GM12878 (cell line): ENCODE results near the gene NTPCR. TPM values are rescaled to one million over a fixed set of nuclear protein-coding genes. Genes with fewer than 3 reads are reported as not detected.

ENCODE experiments used
- ATAC-seq: fragments of 200-7000 bp; cut with Tn5 transposase; 3 replicates; pipeline ENCODE4 v1.9.1; 2020; ENCODE audit warnings: mild to moderate bottlenecking, moderate library complexity
- BruUV-seq: library from RNA; stranded (reverse); fragments of 400-500 nt; replicated peaks from 2 replicates; lab custom pipeline; 2021; lab: Mats Ljungman, UMichigan
- CTCF ChIA-PET: fragments of 300-600 bp; sonication (Branson Sonifier 250); formaldehyde crosslinking; extraction: SDS; loops from one replicate; lab custom pipeline; 2021; ENCODE audit warnings: inconsistent platforms; lab: Yijun Ruan, JAX
- POLR2A ChIA-PET: fragments of 350-600 bp; formaldehyde crosslinking; extraction: SDS; loops from one replicate; lab custom pipeline; 2021; ENCODE audit warnings: inconsistent platforms; lab: Charles Lee
- RAD21 ChIA-PET: fragments of 300-600 bp; sonication (Branson Sonifier 250); formaldehyde crosslinking; loops from one replicate; lab custom pipeline; 2023; ENCODE audit warnings: antibody characterized with exemption; ENCODE audit not compliant: unreplicated experiment; lab: Charles Lee
- SMC1A ChIA-PET: fragments of 300-600 bp; sonication (Branson Sonifier 250); formaldehyde crosslinking; loops from one replicate; lab custom pipeline; 2023; ENCODE audit not compliant: unreplicated experiment, uncharacterized antibody; lab: Charles Lee
- DNase-seq: peaks from one replicate; pipeline ENCODE4 v3.0.0-alpha.2; 2011; ENCODE audit warnings: low read depth, low spot score
- FAIRE-seq: peaks from 3 replicates; lab custom pipeline; 2011; peaks lifted over from hg19 to GRCh38; lab: Jason Lieb, UNC
- H2AFZ ChIP-seq: 2 replicates; pipeline ENCODE4 v1.6.0; 2011; ENCODE audit warnings: low read depth, low read length, control low read depth; ENCODE audit not compliant: control insufficient read depth
- H3K27ac ChIP-seq: 2 replicates; pipeline ENCODE4 v1.5.1; 2011; ENCODE audit warnings: control low read depth; ENCODE audit not compliant: control insufficient read depth, insufficient read depth
- H3K27me3 ChIP-seq, 2 experiments: replicated peaks in 1 of 2; 2 replicates each; pipeline versions ENCODE4 v1.6.0 to v1.6.1; 2011; ENCODE audit warnings: low read length in 1 of 2; ENCODE audit not compliant: control insufficient read depth in 2 of 2, insufficient read depth in 2 of 2
- H3K36me3 ChIP-seq, 2 experiments: 2 replicates each; pipeline ENCODE4 v1.5.1; 2011; ENCODE audit warnings: low read length in 1 of 2; ENCODE audit not compliant: control insufficient read depth in 2 of 2, insufficient read depth in 2 of 2
- H3K4me1 ChIP-seq: 2 replicates; pipeline ENCODE4 v1.6.1; 2011; ENCODE audit warnings: mild to moderate bottlenecking, low read length, moderate library complexity, mixed read lengths; ENCODE audit not compliant: control insufficient read depth, insufficient read depth
- H3K4me2 ChIP-seq: 2 replicates; pipeline ENCODE4 v1.6.0; 2011; ENCODE audit warnings: control low read depth; ENCODE audit not compliant: control insufficient read depth, insufficient read depth
- H3K4me3 ChIP-seq: fragments of 200-600 bp; sonication (generic); 2 replicates; pipeline ENCODE4 v1.5.1; 2016
- H3K79me2 ChIP-seq: 2 replicates; pipeline ENCODE4 v1.6.0; 2011; ENCODE audit warnings: low read length; ENCODE audit not compliant: control insufficient read depth, insufficient read depth
- H3K9ac ChIP-seq: 2 replicates; pipeline ENCODE4 v1.8.0; 2011; ENCODE audit warnings: low read length, control low read depth, mixed read lengths; ENCODE audit not compliant: control insufficient read depth, insufficient read depth
- H3K9me3 ChIP-seq: replicated peaks from 3 replicates; pipeline ENCODE4 v1.5.1; 2011; ENCODE audit warnings: mild to moderate bottlenecking, low read length; ENCODE audit not compliant: control insufficient read depth, insufficient read depth
- H4K20me1 ChIP-seq: 2 replicates; pipeline ENCODE4 v1.6.0; 2011; ENCODE audit not compliant: control insufficient read depth, insufficient read depth
- BCL3 ChIP-seq: IDR thresholded peaks from 2 replicates; pipeline ENCODE4 v1.6.1; 2011; ENCODE audit warnings: borderline replicate concordance, low read depth, mild to moderate bottlenecking, moderate library complexity, low read length; ENCODE audit not compliant: insufficient read depth, poor library complexity, severe bottlenecking
- CEBPZ ChIP-seq: fragments of 150-350 bp; IDR thresholded peaks from 2 replicates; pipeline ENCODE4 v1.6.1; 2016; ENCODE audit warnings: low read depth, low read length
- MEF2A ChIP-seq: IDR thresholded peaks from 2 replicates; pipeline ENCODE4 v1.6.1; 2011; ENCODE audit warnings: low read depth, mild to moderate bottlenecking, low read length, moderate library complexity; ENCODE audit not compliant: insufficient read depth
- TCF7 ChIP-seq: IDR thresholded peaks from 2 replicates; pipeline ENCODE4 v1.6.1; 2014; ENCODE audit warnings: antibody characterized with exemption, borderline replicate concordance
- USF1 ChIP-seq: IDR thresholded peaks from 2 replicates; pipeline ENCODE4 v1.6.1; 2011; ENCODE audit warnings: borderline replicate concordance, low read depth, mild to moderate bottlenecking, moderate library complexity, mixed read lengths, low read length; ENCODE audit not compliant: insufficient read depth; ENCODE audit errors: extremely low read length
- WRNIP1 ChIP-seq: IDR thresholded peaks from 2 replicates; pipeline ENCODE4 v1.6.1; 2011; ENCODE audit warnings: low read depth, low read length, improper control_type of control experiment, borderline replicate concordance
- ZBTB11 ChIP-seq: fragments of 450-650 bp; formaldehyde crosslinking; IDR thresholded peaks from 2 replicates; pipeline ENCODE4 v1.5.0; 2022; ENCODE audit warnings: mild to moderate bottlenecking, missing genetic modification characterization
- WGBS: methylation state at CpG from one replicate; pipeline ENCODE4 v1.1.6; 2016; ENCODE audit warnings: low lambda C conversion rate; ENCODE audit not compliant: insufficient replicate concordance, insufficient coverage; ENCODE audit errors: missing lambda C conversion rate; 5-methylcytosine and 5-hydroxymethylcytosine counted together
- in situ Hi-C: fragments of 300-500 bp; cut with MboI; formaldehyde crosslinking; loops from 9 replicates; pipeline ENCODE4 v1.14.3; 2018; ENCODE audit warnings: mixed read lengths
- intact Hi-C: fragments of 100-400 bp; cut with micrococcal nuclease; formaldehyde crosslinking; loops from one replicate; pipeline ENCODE4 v1.14.2; 2022; ENCODE audit not compliant: unreplicated experiment
- polyA plus RNA-seq, 11 experiments: library from polyadenylated mRNA; depleted of rRNA in 4 of 11; unstranded in 6 of 11; stranded (reverse) in 5 of 11; fragments of >200 nt; fragmentation: Nextera tagmentation in 4 of 11; fragmentation: Illumina TruSeq in 1 of 11; extraction: Ambion mirVana in 4 of 11; extraction: Trizol in 1 of 11; gene quantifications; 1 replicate in 1 of 11; 2 replicates in 10 of 11; pipeline versions ENCODE4 v1.2.1 to v1.2.3, GENCODE V29; 2011 to 2016; ENCODE audit warnings: inconsistent platforms in 2 of 11, missing spikeins in 2 of 11, low read depth in 1 of 11
- total RNA-seq, 4 experiments: library from RNA; depleted of rRNA in 3 of 4; stranded (reverse); fragments of >200 nt in 3 of 4; fragmentation: Illumina TruSeq in 1 of 4; extraction: Trizol in 1 of 4; gene quantifications; 2 replicates each; pipeline versions ENCODE4 v1.2.1 to v1.2.3, GENCODE V29; 2013 to 2021
- TF ChIP-seq, protein P1 (sequence below): IDR thresholded peaks from 2 replicates; pipeline ENCODE4 v1.6.1; 2012; ENCODE audit warnings: low read depth, low read length, improper control_type of control experiment

Gene NTPCR
- total and polyA plus RNA-seq, 10 of the 15 experiments (the other 5 are each of a cell fraction or from before 2014, with no cell fraction given) = 25.4 to 109 (median 56.6) TPM

DNA sequence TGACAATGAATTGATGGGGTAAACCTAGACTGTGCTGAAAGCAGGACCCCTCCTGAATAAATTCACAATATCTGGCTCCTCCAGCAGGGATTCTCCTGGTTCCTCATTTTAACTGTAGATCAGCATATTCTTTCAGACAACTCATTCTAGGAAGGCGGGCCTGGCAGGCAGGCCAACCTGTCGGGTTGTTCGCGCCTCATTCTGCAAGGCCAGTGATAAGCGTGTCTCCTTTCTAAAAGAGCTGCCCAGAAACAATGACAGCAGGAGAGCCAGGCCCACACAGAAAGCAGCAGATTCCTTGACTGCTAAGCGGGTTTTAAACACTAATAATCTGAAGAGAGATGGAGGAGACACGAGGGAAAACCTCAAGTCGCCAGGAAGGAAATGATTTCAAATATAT, 70.0 kb downstream of the NTPCR start:
- in situ Hi-C loops = loop anchor here (10.0 kb wide), 1 partner anchor 386 kb away; the partner anchor contains the start of gene SIPA1L2
- SMC1A ChIA-PET = no interaction called here
- FAIRE-seq (no peak), ATAC-seq (no peak), DNase-seq (no peak)
- BruUV-seq = no TSS peak
- no peak overlapping the region for H3K4me3 ChIP-seq
- no peaks in the 10 kb centered on the region for H4K20me1 ChIP-seq
- RAD21 ChIA-PET = no interaction called here
- H2AFZ ChIP-seq = no peak overlapping the region
- no peaks in the 10 kb centered on the region for H3K79me2 ChIP-seq
- H3K27me3 ChIP-seq = no peaks in the 10 kb centered on the region
- H3K4me1 ChIP-seq = 0 out of 2 replicates have a peak, but pooled peaks cover 5% of the 10 kb centered on the region
- no peaks in the 10 kb centered on the region for H3K9me3 ChIP-seq
- WGBS = 75% methylated on average over 8 of the region's 8 CpGs
- POLR2A ChIA-PET = no interaction called here
- intact Hi-C loops = no loop called here
- H3K4me2 ChIP-seq = no peak overlapping the region
- H3K27ac ChIP-seq = no peak overlapping the region
- no peaks in the 10 kb centered on the region for H3K36me3 ChIP-seq
- CTCF ChIA-PET = no interaction called here
- H3K9ac ChIP-seq = no peak overlapping the region
- TF ChIP-seq, protein P1, sequence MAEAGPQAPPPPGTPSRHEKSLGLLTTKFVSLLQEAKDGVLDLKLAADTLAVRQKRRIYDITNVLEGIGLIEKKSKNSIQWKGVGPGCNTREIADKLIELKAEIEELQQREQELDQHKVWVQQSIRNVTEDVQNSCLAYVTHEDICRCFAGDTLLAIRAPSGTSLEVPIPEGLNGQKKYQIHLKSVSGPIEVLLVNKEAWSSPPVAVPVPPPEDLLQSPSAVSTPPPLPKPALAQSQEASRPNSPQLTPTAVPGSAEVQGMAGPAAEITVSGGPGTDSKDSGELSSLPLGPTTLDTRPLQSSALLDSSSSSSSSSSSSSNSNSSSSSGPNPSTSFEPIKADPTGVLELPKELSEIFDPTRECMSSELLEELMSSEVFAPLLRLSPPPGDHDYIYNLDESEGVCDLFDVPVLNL = no peak
- no peak for TF ChIP-seq BCL3
- TF ChIP-seq ZBTB11 (CRISPR knock-in tag) = no peak
- TF ChIP-seq CEBPZ = no peak
- no peak for TF ChIP-seq MEF2A
- TF ChIP-seq WRNIP1 = no peak
- TF ChIP-seq TCF7 = no peak
- no peak for TF ChIP-seq USF1
